Vagina (tissue), 2 donors: ENCODE results near the gene NEK8. TPM values are rescaled to one million over a fixed set of nuclear protein-coding genes. Genes with fewer than 3 reads are reported as not detected.

Experiments used
- DNase-seq, 2 donors: peaks; one replicate each; pipeline ENCODE4 v3.0.0-alpha.2; 2017; ENCODE audit errors: extremely low spot score in 2 of 2
- H3K27ac ChIP-seq: fragments of 200-600 bp; sonication (generic); one replicate; pipeline ENCODE4 v1.5.1; 2019
- H3K27me3 ChIP-seq: fragments of 200-600 bp; sonication (generic); one replicate; pipeline ENCODE4 v1.5.1; 2019
- H3K36me3 ChIP-seq, 2 donors: fragments of 200-600 bp; sonication (generic); one replicate each; pipeline ENCODE4 v1.5.1; 2017 to 2019
- H3K4me1 ChIP-seq: fragments of 200-600 bp; sonication (generic); one replicate; pipeline ENCODE4 v1.5.1; 2019
- H3K4me3 ChIP-seq, 2 donors: fragments of 200-600 bp; sonication (generic); 1 replicate in 1 of 2; 2 replicates in 1 of 2; pipeline ENCODE4 v1.5.1; 2016 to 2019
- H3K9me3 ChIP-seq: fragments of 200-600 bp; sonication (generic); one replicate; pipeline ENCODE4 v1.5.1; 2019
- POLR2A ChIP-seq, 2 donors: fragments of 450-650 bp; IDR thresholded peaks; one replicate each; pipeline ENCODE4 v1.6.1; 2017; ENCODE audit warnings: antibody characterized with exemption in 2 of 2, mild to moderate bottlenecking in 2 of 2, moderate library complexity in 2 of 2
- POLR2AphosphoS5 ChIP-seq, 2 donors: sonication (generic); formaldehyde crosslinking; IDR thresholded peaks; one replicate each; pipeline ENCODE4 v1.9.0; 2017; ENCODE audit warnings: antibody characterized with exemption in 2 of 2, mild to moderate bottlenecking in 2 of 2, low read depth in 1 of 2; ENCODE audit not compliant: insufficient read depth in 1 of 2
- intact Hi-C: fragments of 100-400 bp; cut with DNase I; formaldehyde crosslinking; loops from one replicate; pipeline ENCODE4 v1.15.1; 2023
- total RNA-seq: library from RNA; depleted of rRNA; stranded (reverse); fragments of >200 nt; gene quantifications from one replicate; pipeline ENCODE4 v1.2.3, GENCODE V29; 2016
- TF ChIP-seq, protein P1 (sequence below), 3 experiments: fragments of 450-650 bp in 2 of 3; fragments of 200-600 bp in 1 of 3; sonication (generic) in 1 of 3; IDR thresholded peaks; one replicate each; pipeline ENCODE4 v1.5.1; 2017 to 2019; ENCODE audit warnings: antibody characterized with exemption in 3 of 3, mild to moderate bottlenecking in 2 of 3, moderate library complexity in 2 of 3

Gene NEK8
- total RNA-seq, 1 donor from 2014 or later: 0.98 TPM

DNA sequence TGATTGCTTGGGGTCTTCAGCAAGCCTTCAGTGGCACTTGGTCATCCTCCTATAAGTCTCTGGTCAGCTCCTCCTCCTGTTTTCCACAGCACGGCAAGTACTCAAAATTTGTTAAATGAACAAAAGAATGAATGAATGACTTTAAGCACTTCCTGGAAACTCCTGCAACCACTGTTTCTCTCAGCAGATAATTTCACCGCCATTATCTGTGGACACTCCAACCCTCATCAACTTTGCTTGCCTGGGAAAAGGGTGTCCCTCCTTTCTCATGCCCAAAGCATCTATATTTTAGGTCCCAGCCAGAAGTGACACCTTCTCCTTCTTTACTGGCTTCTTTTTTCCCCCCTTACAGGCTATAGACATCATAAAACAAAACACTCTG, 21.3 kb upstream of the NEK8 start:
- H3K9me3 ChIP-seq: no peaks in the 10 kb centered on the region
- peaks cover 0 to 23% of the 10 kb centered on the region in 2 donors for H3K36me3 ChIP-seq
- H3K27me3 ChIP-seq: no peaks in the 10 kb centered on the region
- intact Hi-C loops: no loop called here
- no peak for TF ChIP-seq POLR2A (IDR thresholded peaks at IDR 0.05)
- TF ChIP-seq, protein P1, sequence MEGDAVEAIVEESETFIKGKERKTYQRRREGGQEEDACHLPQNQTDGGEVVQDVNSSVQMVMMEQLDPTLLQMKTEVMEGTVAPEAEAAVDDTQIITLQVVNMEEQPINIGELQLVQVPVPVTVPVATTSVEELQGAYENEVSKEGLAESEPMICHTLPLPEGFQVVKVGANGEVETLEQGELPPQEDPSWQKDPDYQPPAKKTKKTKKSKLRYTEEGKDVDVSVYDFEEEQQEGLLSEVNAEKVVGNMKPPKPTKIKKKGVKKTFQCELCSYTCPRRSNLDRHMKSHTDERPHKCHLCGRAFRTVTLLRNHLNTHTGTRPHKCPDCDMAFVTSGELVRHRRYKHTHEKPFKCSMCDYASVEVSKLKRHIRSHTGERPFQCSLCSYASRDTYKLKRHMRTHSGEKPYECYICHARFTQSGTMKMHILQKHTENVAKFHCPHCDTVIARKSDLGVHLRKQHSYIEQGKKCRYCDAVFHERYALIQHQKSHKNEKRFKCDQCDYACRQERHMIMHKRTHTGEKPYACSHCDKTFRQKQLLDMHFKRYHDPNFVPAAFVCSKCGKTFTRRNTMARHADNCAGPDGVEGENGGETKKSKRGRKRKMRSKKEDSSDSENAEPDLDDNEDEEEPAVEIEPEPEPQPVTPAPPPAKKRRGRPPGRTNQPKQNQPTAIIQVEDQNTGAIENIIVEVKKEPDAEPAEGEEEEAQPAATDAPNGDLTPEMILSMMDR (IDR thresholded peaks at IDR 0.05): no peak
- no peak for TF ChIP-seq POLR2AphosphoS5 (IDR thresholded peaks at IDR 0.05; ENCODE audit: insufficient read depth in 1 of 2, low read depth in 1 of 2)
- no peak overlapping the region for H3K4me3 ChIP-seq
- DNase-seq: no peak
- H3K27ac ChIP-seq: no peak overlapping the region
- peaks cover 22% of the 10 kb centered on the region for H3K4me1 ChIP-seq

DNA sequence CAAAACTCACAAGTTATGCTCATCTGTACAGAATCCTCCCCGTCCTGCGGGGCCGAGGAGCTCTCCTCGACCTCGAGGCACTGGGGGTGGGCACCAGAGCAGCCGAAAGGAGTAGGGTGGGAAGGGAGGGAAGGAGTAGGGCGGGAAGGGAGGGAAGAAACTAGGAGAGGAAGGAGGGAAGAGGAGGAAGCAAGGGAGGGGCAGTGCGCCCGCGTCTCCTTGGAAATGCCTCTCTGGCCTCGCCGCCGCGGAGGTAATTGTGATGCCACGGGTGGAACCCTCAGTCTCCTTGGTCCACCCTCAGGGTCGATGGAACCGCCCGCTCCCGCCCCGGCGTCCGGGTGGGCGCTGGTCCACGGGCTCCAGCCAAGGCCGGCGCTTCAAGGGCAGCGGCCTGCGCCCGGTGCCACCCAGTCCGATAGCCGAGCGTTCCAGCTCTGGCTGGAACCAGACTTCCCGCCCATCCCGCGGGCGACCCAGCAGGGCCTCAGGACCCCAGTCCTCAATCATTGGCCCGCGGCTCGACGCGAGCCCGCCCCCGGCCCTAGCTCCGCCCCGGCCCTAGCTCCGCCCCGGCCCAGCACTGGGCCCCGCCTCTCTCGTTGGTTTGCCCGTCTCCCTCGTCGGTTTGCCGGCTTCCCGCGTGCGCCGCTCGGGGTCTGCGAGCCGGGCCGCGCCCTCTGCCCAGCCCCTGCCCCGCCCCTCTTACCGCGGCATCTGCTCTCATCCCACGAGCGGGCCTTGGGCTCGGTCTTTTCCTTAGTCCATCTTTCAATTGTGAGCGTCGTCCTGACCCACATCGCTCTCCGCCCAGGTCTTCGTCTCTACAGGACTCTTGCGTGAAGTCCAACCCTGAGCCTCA, 17.5 kb upstream of the NEK8 start:
- Histone ChIP-seq H3K27ac (peak overlapping the region; percentile 82), H3K27me3 (no peaks in the 10 kb centered on the region), H3K9me3 (no peaks in the 10 kb centered on the region), H3K36me3 (peaks cover 0 to 11% of the 10 kb centered on the region in 2 donors), H3K4me1 (peaks cover 30% of the 10 kb centered on the region), H3K4me3 (peak overlapping the region; percentile 52 to 55)
- no peak for DNase-seq
- TF ChIP-seq POLR2A (IDR thresholded peaks at IDR 0.05) (peak in 1 of 2 donors; percentile 73), POLR2AphosphoS5 (IDR thresholded peaks at IDR 0.05; ENCODE audit: insufficient read depth in 1 of 2, low read depth in 1 of 2) (peak in 1 of 2 donors; percentile 95)
- TF ChIP-seq, protein P1 (IDR thresholded peaks at IDR 0.05): no peak
- intact Hi-C loops: no loop called here

DNA sequence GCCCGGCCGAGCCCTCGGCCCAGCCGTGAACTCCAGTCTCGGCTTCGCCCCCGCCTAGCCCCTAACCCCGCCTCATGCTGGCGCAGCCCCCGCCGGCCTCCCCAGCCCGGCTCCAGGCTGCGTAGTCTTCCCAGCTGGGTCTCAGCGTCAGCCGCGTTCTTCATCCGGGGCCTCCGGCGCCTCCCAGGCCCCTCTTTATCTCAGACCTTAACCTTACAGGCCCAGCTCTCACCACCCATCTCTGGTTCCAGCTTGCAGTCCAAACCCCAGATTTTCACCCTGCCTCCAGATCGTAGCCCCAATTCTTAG, 16.9 kb upstream of the NEK8 start, which contains the start of gene PROCA1:
Gene PROCA1, minus strand, starts transcription at position 166 of the 309 bp plus-strand sequence. CDS start 228 bp downstream, outside the sequence.
- intact Hi-C loops: no loop called here
- DNase-seq: no peak
- peak within 1 kb of the TSS; percentile 82 for H3K27ac ChIP-seq

DNA sequence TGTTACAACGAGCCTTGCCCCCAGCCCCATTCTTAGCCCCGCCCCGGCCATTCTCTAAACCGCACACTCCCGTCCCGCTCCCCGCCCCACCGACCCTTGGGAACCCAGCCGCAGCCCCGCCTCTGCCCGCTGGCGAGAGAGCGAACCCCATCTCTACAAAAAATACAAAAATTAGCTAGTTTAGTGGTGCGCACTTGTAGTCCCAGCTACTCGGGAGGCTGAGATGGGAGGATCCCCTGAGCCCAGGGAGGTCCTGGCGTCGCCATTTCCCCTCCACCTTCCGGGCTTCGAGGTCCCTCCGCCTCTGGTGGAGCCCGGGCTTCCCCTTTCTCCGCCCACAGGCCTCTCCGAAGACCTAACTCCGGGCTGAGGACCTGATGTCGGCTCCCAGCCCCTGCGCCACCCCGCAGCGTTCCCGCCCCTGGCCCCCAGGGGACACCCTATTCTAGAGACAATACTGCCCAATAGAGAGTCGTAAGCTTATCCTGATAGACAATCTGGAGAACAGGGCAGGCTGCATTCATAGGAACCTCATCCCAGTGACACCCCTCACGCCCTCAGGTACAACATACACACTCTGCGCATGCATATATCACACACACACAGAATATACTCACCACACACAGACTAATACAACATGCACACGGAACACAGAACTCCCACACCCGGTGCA, 16.4 kb upstream of the NEK8 start:
- peaks cover 41% of the 10 kb centered on the region for H3K4me1 ChIP-seq
- H3K4me3 ChIP-seq: peak overlapping the region; percentile 52 to 55
- intact Hi-C loops: no loop called here
- no peaks in the 10 kb centered on the region for H3K27me3 ChIP-seq
- peaks cover 0 to 11% of the 10 kb centered on the region in 2 donors for H3K36me3 ChIP-seq
- H3K27ac ChIP-seq: peak overlapping the region; percentile 82
- no peaks in the 10 kb centered on the region for H3K9me3 ChIP-seq
- TF ChIP-seq POLR2AphosphoS5 (IDR thresholded peaks at IDR 0.05; ENCODE audit: insufficient read depth in 1 of 2, low read depth in 1 of 2) (no peak), POLR2A (IDR thresholded peaks at IDR 0.05) (no peak)
- TF ChIP-seq, protein P1 (IDR thresholded peaks at IDR 0.05): peak in 1 of 3 experiments; percentile 3
- no peak for DNase-seq

More for the DNA sequence above, 16.9 kb upstream of the NEK8 start, which contains the start of gene PROCA1:
- H3K4me1 ChIP-seq: peaks cover 36% of the 10 kb centered on the region
- no peaks in the 10 kb centered on the region for H3K9me3 ChIP-seq
- H3K4me3 ChIP-seq: peak within 1 kb of the TSS; percentile 52 to 55
- no peaks in the 10 kb centered on the region for H3K27me3 ChIP-seq
- peaks cover 0 to 11% of the 10 kb centered on the region in 2 donors for H3K36me3 ChIP-seq
- no peak for TF ChIP-seq POLR2AphosphoS5 (IDR thresholded peaks at IDR 0.05; ENCODE audit: insufficient read depth in 1 of 2, low read depth in 1 of 2)
- no peak for TF ChIP-seq POLR2A (IDR thresholded peaks at IDR 0.05)
- TF ChIP-seq, protein P1 (IDR thresholded peaks at IDR 0.05): no peak
